ENCODE measurements around the gene ZFYVE1.
"Not testable (repeated sequence)": the region's sequence is repeated elsewhere in the genome, so short reads cannot be mapped to it uniquely, and the experiment has no call there.

Gene ZFYVE1

DNA sequence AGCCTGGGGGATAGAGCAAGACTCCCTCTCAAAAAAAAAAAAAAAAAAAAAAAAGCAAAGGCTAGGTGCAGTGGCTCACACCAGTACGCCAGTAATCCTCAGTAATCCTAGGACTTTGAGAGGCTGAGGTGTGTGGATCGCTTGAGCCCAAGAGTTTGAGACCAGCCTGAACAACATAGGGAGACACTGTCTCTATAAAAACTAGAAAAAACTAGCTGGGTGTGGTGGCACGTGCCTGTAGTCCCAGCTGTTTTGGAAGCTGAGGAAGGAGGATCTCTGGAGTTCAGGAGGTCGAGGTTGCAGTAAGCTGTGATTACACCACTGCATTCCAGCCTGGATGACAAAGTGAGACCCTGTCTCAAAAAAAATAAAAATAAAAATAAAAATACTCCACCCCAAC is 22.5 kb upstream of the ZFYVE1 start:
- TF ChIP-seq, protein P1, sequence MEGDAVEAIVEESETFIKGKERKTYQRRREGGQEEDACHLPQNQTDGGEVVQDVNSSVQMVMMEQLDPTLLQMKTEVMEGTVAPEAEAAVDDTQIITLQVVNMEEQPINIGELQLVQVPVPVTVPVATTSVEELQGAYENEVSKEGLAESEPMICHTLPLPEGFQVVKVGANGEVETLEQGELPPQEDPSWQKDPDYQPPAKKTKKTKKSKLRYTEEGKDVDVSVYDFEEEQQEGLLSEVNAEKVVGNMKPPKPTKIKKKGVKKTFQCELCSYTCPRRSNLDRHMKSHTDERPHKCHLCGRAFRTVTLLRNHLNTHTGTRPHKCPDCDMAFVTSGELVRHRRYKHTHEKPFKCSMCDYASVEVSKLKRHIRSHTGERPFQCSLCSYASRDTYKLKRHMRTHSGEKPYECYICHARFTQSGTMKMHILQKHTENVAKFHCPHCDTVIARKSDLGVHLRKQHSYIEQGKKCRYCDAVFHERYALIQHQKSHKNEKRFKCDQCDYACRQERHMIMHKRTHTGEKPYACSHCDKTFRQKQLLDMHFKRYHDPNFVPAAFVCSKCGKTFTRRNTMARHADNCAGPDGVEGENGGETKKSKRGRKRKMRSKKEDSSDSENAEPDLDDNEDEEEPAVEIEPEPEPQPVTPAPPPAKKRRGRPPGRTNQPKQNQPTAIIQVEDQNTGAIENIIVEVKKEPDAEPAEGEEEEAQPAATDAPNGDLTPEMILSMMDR (IDR thresholded peaks at IDR 0.05; ENCODE audit: low read depth, low read length, missing control alignments): no peak
- DNase-seq (ENCODE audit: low read depth): no peak
- no peak overlapping the region for H3K4me3 ChIP-seq (ENCODE audit: low read depth, low read length)
- in situ Hi-C loops (cut with HindIII; ENCODE audit: low sequenced_read_pairs): no loop called here

DNA sequence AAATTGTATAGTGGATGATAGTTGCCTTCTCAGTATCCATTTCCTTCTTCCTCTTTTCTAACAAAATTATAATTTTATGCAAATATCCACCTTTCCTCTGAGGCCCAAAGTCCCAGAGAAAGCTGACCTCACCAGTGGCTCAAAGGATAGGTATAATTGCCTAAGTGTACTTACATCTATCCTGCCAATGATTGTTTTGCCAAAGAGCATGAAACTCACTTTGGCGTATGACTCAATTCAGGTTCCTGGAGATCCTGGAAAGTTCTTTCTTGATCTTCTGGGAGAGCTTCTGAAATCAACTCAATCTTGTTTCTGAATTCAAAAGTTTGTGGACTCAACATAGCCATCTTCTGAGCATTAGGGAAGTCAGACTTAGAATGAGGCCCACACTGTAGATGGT is 20.9 kb upstream of the ZFYVE1 start:
- in situ Hi-C loops (cut with HindIII; ENCODE audit: low sequenced_read_pairs): no loop called here
- TF ChIP-seq, protein P1 (IDR thresholded peaks at IDR 0.05; ENCODE audit: low read depth, low read length, missing control alignments): no peak
- DNase-seq (ENCODE audit: low read depth): no peak
- no peak overlapping the region for H3K4me3 ChIP-seq (ENCODE audit: low read depth, low read length)

DNA sequence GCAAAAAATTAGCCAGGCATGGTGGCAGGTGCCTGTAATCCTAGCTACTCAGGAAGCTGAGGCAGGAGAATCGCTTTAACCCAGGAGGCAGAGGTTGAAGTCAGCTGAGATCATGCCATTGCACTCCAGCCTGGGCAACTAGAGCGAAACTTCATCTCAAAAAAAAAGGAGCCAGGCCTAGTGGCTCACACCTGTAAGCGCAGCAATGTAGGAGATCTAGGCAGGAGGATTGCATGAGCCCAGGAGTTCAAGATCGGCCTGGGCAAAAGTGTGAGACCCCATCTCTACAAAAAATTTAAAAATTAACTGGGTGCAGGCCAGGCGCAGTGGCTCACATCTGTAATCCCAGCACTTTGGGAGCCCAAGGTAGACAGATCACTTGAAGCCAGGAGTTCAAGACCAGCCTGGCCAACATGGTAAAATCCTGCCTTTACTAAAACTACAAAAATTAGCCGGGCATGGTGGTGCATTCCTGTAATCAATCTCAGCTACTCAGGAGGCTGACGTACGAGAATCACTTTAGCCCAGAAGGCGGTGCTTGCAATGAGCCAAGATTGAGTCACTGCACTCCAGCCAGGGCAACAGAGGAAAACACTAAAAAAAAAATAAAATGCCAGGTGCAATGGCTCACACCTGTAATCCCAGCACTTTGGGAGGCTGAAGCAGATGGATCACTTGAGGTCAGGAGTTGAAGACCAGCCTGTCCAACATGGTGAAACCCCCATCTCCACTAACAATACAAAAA is 10.0 kb upstream of the ZFYVE1 start:
- in situ Hi-C loops (cut with HindIII; ENCODE audit: low sequenced_read_pairs); DNase-seq (ENCODE audit: low read depth); H3K4me3 ChIP-seq (ENCODE audit: low read depth, low read length): not testable (repeated sequence)

DNA sequence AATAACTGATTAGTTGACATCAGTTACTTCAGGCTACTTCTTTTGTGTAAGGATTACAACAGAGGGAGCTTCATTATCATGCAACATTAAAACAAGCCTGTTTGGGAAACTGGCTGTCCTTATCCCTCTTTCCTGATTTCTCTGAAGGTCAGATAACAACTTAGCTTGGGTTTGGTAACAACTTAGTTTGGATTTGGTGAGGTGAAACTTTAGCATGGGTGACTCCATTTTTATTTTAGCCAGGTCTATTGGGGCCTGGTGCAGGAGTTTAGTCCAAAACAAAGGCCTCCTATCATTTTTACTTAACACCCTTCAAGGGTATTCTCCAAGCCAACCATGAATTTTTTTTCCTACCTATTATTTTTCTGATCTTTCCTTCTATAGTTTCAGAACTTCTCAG is 1.1 kb upstream of the ZFYVE1 start:
- in situ Hi-C loops (cut with HindIII; ENCODE audit: low sequenced_read_pairs): no loop called here
- H3K4me3 ChIP-seq (ENCODE audit: low read depth, low read length): no peak overlapping the region
- DNase-seq (ENCODE audit: low read depth): no peak
- TF ChIP-seq, protein P1 (IDR thresholded peaks at IDR 0.05; ENCODE audit: low read depth, low read length, missing control alignments): no peak

DNA sequence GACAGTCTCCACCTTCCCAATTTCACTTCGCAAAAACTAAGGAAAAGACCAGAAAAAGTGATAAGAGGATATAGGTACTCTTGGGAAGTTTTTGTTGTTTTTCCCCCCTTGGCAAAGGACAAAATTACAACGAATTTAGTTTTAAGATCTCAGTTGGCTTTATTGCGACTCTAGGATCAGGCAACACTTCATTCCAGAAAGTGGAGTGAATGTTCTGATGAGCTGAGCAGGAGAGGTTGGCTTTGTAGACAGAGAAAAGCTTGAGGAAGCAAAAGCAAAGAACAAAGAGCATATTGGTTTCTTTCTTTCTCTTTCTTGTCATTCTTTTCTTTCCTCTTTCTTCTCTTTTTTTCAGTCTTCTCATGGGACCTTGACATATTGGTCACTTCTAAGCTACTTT is 640 bp upstream of the ZFYVE1 start:
- H3K4me3 ChIP-seq (ENCODE audit: low read depth, low read length): peak overlapping the region; percentile 81
- no peak for DNase-seq (ENCODE audit: low read depth)
- TF ChIP-seq, protein P1 (IDR thresholded peaks at IDR 0.05; ENCODE audit: low read depth, low read length, missing control alignments): no peak
- in situ Hi-C loops (cut with HindIII; ENCODE audit: low sequenced_read_pairs): no loop called here

DNA sequence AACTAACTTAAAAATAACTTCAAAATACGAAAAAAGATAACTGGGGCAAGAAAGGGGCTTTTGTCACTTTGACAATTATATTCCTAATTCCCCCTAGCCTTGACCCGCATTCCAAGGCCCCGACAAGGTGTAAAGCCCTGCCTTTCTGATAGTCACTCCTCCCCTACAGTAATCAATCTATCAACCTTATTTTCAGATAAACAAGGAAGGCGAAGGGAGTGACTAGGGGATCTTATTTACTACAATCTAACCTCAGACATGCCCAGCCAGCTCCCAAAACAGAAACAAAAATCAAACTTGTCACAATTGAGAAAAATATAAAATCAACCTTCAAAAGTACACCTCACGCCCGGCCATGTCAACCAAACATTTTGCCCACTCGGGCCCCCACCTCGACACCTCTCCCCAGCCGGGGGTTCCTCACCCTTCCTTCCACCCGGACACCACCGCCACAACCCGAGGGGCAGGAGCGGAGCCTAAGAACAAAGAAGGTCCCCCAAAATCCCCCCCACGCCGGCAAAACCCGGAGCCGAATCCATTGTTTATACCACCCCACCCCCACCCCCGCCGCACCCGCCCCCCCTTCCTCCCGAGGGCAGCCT is 562 bp downstream of the ZFYVE1 start:
- peak overlapping the region; percentile 81 for H3K4me3 ChIP-seq (ENCODE audit: low read depth, low read length)
- TF ChIP-seq, protein P1 (IDR thresholded peaks at IDR 0.05; ENCODE audit: low read depth, low read length, missing control alignments): no peak
- DNase-seq (ENCODE audit: low read depth): no peak
- in situ Hi-C loops (cut with HindIII; ENCODE audit: low sequenced_read_pairs): no loop called here

DNA sequence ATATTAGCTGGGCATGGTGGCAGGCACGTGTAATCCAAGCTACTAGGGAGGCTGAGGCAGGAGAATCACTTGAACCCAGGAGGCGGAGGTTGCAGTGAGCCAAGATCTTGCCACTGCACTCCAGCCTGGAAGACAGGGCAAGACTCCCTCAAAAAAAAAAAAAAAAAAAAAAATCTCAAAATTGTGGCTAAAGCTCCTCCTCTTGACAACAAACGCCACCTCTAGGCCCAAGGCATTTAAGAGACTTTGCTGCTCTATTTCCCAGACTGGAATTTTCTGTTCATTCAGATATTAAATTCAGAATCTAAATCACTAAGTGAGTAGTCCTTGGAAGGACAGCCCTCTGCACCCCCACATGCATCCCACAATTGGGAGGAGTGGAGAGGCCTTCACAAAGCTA is 1.4 kb downstream of the ZFYVE1 start:
- peak overlapping the region; percentile 81 for H3K4me3 ChIP-seq (ENCODE audit: low read depth, low read length)
- in situ Hi-C loops (cut with HindIII; ENCODE audit: low sequenced_read_pairs): no loop called here
- peak; percentile 5 for DNase-seq (ENCODE audit: low read depth)
- TF ChIP-seq, protein P1 (IDR thresholded peaks at IDR 0.05; ENCODE audit: low read depth, low read length, missing control alignments): no peak

Data from astrocyte of the cerebellum (primary cell).